HG02623 (cell line): ENCODE data around the gene ZC3H12A.

Experiments
- ATAC-seq: cut with Tn5 transposase; IDR thresholded peaks from one replicate; pipeline ENCODE4 v1.9.1; 2021; ENCODE audit warnings: moderate library complexity; ENCODE audit not compliant: unreplicated experiment

ZC3H12A gene

GRCh38 chr1:37474046-37474696 is at the start of gene ZC3H12A:
TSS of gene ZC3H12A (plus strand) at chr1:37474580. CDS start at chr1:37475497, 917 bp downstream.
- peak; percentile 43 for ATAC-seq

- ATAC-seq = no peak
Measured at GRCh38 chr1:37425221-37425620, 49.2 kb upstream of the ZC3H12A start.

GRCh38 chr1:37429029-37429428 is 45.4 kb upstream of the ZC3H12A start:
- no peak for ATAC-seq

- ATAC-seq = no peak
Measured at GRCh38 chr1:37430103-37430985, 44.0 kb upstream of the ZC3H12A start.

GRCh38 chr1:37432716-37433115 is 41.7 kb upstream of the ZC3H12A start:
- ATAC-seq = no peak

- no peak for ATAC-seq
Measured at GRCh38 chr1:37433171-37433570, 41.2 kb upstream of the ZC3H12A start.

GRCh38 chr1:37434292-37435225 is 39.8 kb upstream of the ZC3H12A start:
- ATAC-seq = no peak

GRCh38 chr1:37437087-37437486 is 37.3 kb upstream of the ZC3H12A start:
- no peak for ATAC-seq

- no peak for ATAC-seq
Measured at GRCh38 chr1:37438037-37438868, 36.1 kb upstream of the ZC3H12A start.

GRCh38 chr1:37438869-37439343 is 35.5 kb upstream of the ZC3H12A start:
- ATAC-seq = no peak

GRCh38 chr1:37439349-37439995 is 34.9 kb upstream of the ZC3H12A start:
- ATAC-seq = no peak

- no peak for ATAC-seq
Measured at GRCh38 chr1:37441490-37441889, 32.9 kb upstream of the ZC3H12A start.

- no peak for ATAC-seq
Measured at GRCh38 chr1:37442139-37442538, 32.2 kb upstream of the ZC3H12A start.

GRCh38 chr1:37442644-37443043 is 31.7 kb upstream of the ZC3H12A start:
- ATAC-seq = no peak

- ATAC-seq = no peak
Measured at GRCh38 chr1:37446874-37447273, 27.5 kb upstream of the ZC3H12A start.

GRCh38 chr1:37448185-37448584 is 26.2 kb upstream of the ZC3H12A start:
- ATAC-seq = no peak

- no peak for ATAC-seq
Measured at GRCh38 chr1:37448691-37449417, 25.5 kb upstream of the ZC3H12A start.

GRCh38 chr1:37449936-37450335 is 24.4 kb upstream of the ZC3H12A start:
- ATAC-seq = no peak

- no peak for ATAC-seq
Measured at GRCh38 chr1:37452416-37452815, 22.0 kb upstream of the ZC3H12A start.
